H1 (cell line): ENCODE measurements around the gene SLC12A4. TPM values are rescaled to one million over a fixed set of nuclear protein-coding genes. Genes with fewer than 3 reads are reported as not detected.

Experiments
- CTCF ChIA-PET: fragments of 300-600 bp; sonication (Branson Sonifier 250); formaldehyde crosslinking; loops from one replicate; lab custom pipeline; 2021; ENCODE audit not compliant: partially characterized antibody; lab: Charles Lee
- POLR2A ChIA-PET: fragments of 300-600 bp; sonication (Branson Sonifier 250); formaldehyde crosslinking; loops from one replicate; lab custom pipeline; 2021; ENCODE audit warnings: inconsistent platforms; ENCODE audit not compliant: partially characterized antibody; lab: Charles Lee
- DNase-seq, 2 experiments: peaks; one replicate each; pipeline versions ENCODE4 v3.0.0 to v3.0.0-alpha.2; 2010 to 2022; ENCODE audit warnings: low spot score in 2 of 2, low read depth in 1 of 2, mixed read lengths in 1 of 2
- FAIRE-seq: peaks from 2 replicates; lab custom pipeline; 2011; peaks lifted over from hg19 to GRCh38; lab: Jason Lieb, UNC
- H2AFZ ChIP-seq: 2 replicates; pipeline ENCODE4 v1.8.1; 2012; ENCODE audit warnings: low read length, inconsistent platforms
- H2AK5ac ChIP-seq: 2 replicates; pipeline ENCODE4 v1.6.1; 2013; ENCODE audit warnings: low read depth, low read length
- H2BK120ac ChIP-seq: replicated peaks from 2 replicates; pipeline ENCODE3; 2013; ENCODE audit warnings: low read depth, low read length, inconsistent platforms
- H2BK12ac ChIP-seq: 2 replicates; pipeline ENCODE4 v1.6.1; 2013; ENCODE audit warnings: low read depth, low read length
- H2BK15ac ChIP-seq: 2 replicates; pipeline ENCODE4 v1.6.1; 2013; ENCODE audit warnings: low read length
- H2BK20ac ChIP-seq: 2 replicates; pipeline ENCODE4 v1.6.1; 2013; ENCODE audit warnings: low read length
- H2BK5ac ChIP-seq: 2 replicates; pipeline ENCODE4 v1.6.1; 2013; ENCODE audit warnings: low read depth, low read length
- H3K14ac ChIP-seq: 2 replicates; pipeline ENCODE4 v1.6.1; 2013; ENCODE audit warnings: inconsistent platforms; ENCODE audit not compliant: insufficient read length
- H3K18ac ChIP-seq: 2 replicates; pipeline ENCODE4 v1.6.1; 2013; ENCODE audit warnings: low read length; ENCODE audit errors: extremely low read depth
- H3K23ac ChIP-seq: 2 replicates; pipeline ENCODE4 v1.6.1; 2013; ENCODE audit warnings: inconsistent platforms; ENCODE audit not compliant: insufficient read length
- H3K23me2 ChIP-seq: 2 replicates; pipeline ENCODE4 v1.6.1; 2013; ENCODE audit warnings: low read depth, low read length
- H3K27ac ChIP-seq: 2 replicates; pipeline ENCODE4 v1.6.1; 2011; ENCODE audit warnings: low read depth, low read length, inconsistent platforms
- H3K27me3 ChIP-seq, 4 experiments: replicated peaks in 1 of 4; 1 replicate in 1 of 4; 2 replicates in 3 of 4; pipeline versions ENCODE4 v1.6.1 to v1.8.1; 2011 to 2013; ENCODE audit warnings: low read length in 3 of 4, mild to moderate bottlenecking in 3 of 4, inconsistent platforms in 2 of 4, mixed read lengths in 2 of 4, moderate library complexity in 1 of 4; ENCODE audit not compliant: control insufficient read depth in 3 of 4, insufficient read depth in 3 of 4; ENCODE audit errors: extremely low read depth in 1 of 4
- H3K36me3 ChIP-seq, 4 experiments: 2 replicates each; pipeline versions ENCODE4 v1.6.1 to v1.8.1; 2011 to 2013; ENCODE audit warnings: mild to moderate bottlenecking in 4 of 4, low read length in 3 of 4, moderate library complexity in 2 of 4, control low read depth in 1 of 4, inconsistent platforms in 1 of 4; ENCODE audit not compliant: insufficient read depth in 4 of 4, control insufficient read depth in 2 of 4
- H3K4ac ChIP-seq: replicated peaks from 2 replicates; pipeline ENCODE3; 2013; ENCODE audit warnings: low read length, low read depth, mixed read lengths, inconsistent platforms; ENCODE audit not compliant: insufficient read length
- H3K4me1 ChIP-seq, 4 experiments: replicated peaks in 1 of 4; 1 replicate in 1 of 4; 2 replicates in 3 of 4; pipeline versions ENCODE4 v1.6.1 to v1.8.1; 2011 to 2013; ENCODE audit warnings: low read length in 3 of 4, inconsistent platforms in 2 of 4, mixed read lengths in 1 of 4; ENCODE audit not compliant: insufficient read depth in 4 of 4, control insufficient read depth in 3 of 4
- H3K4me2 ChIP-seq, 2 experiments: 2 replicates each; pipeline versions ENCODE4 v1.6.1 to v1.8.1; 2011 to 2013; ENCODE audit warnings: low read depth in 2 of 2, low read length in 2 of 2, control low read depth in 1 of 2, inconsistent platforms in 1 of 2, mild to moderate bottlenecking in 1 of 2; ENCODE audit not compliant: insufficient read depth in 1 of 2
- H3K4me3 ChIP-seq, 4 experiments: fragments of 200-600, 300-600 bp in 1 of 4; sonication (generic), shearing (Covaris generic), sonication (Bioruptor Twin) in 1 of 4; 2 replicates each; pipeline versions ENCODE4 v1.5.1 to v1.8.1; 2011 to 2016; ENCODE audit warnings: low read length in 4 of 4, low read depth in 3 of 4, control low read depth in 2 of 4, inconsistent platforms in 2 of 4, mild to moderate bottlenecking in 2 of 4, mixed read lengths in 1 of 4, moderate library complexity in 1 of 4; ENCODE audit not compliant: insufficient read depth in 2 of 4; ENCODE audit errors: extremely low read depth in 1 of 4
- H3K56ac ChIP-seq: replicated peaks from 2 replicates; pipeline ENCODE3; 2013; ENCODE audit warnings: low read depth, mild to moderate bottlenecking, mixed read lengths, low read length, inconsistent platforms; ENCODE audit not compliant: insufficient read length
- H3K79me1 ChIP-seq: 2 replicates; pipeline ENCODE4 v1.6.1; 2013; ENCODE audit warnings: low read depth, low read length, control low read depth
- H3K79me2 ChIP-seq, 2 experiments: 2 replicates each; pipeline versions ENCODE4 v1.6.1 to v1.8.1; 2012 to 2013; ENCODE audit warnings: low read length in 2 of 2, mild to moderate bottlenecking in 2 of 2, inconsistent platforms in 1 of 2; ENCODE audit not compliant: insufficient read depth in 2 of 2, control insufficient read depth in 1 of 2
- H3K9ac ChIP-seq, 4 experiments: replicated peaks in 1 of 4; 1 replicate in 1 of 4; 2 replicates in 3 of 4; pipeline versions ENCODE4 v1.6.1 to v1.8.1; 2011 to 2013; ENCODE audit warnings: low read depth in 3 of 4, low read length in 3 of 4, control low read depth in 2 of 4, mild to moderate bottlenecking in 2 of 4, moderate library complexity in 2 of 4, inconsistent platforms in 1 of 4; ENCODE audit errors: extremely low read depth in 1 of 4
- H3K9me3 ChIP-seq, 2 experiments: 2 replicates each; pipeline versions ENCODE4 v1.6.1 to v1.8.1; 2012 to 2013; ENCODE audit warnings: mild to moderate bottlenecking in 2 of 2, moderate library complexity in 2 of 2, control low read depth in 1 of 2, inconsistent platforms in 1 of 2, low read depth in 1 of 2, low read length in 1 of 2, mixed read lengths in 1 of 2; ENCODE audit not compliant: insufficient read depth in 2 of 2
- H4K20me1 ChIP-seq, 2 experiments: replicated peaks in 1 of 2; 2 replicates each; pipeline versions ENCODE3 to v1.8.1; 2011 to 2013; ENCODE audit warnings: inconsistent platforms in 2 of 2, low read length in 2 of 2, mild to moderate bottlenecking in 1 of 2; ENCODE audit not compliant: insufficient read depth in 2 of 2, control insufficient read depth in 1 of 2
- H4K5ac ChIP-seq: 2 replicates; pipeline ENCODE4 v1.6.1; 2013; ENCODE audit warnings: low read length, low read depth, mixed read lengths, inconsistent platforms; ENCODE audit not compliant: insufficient read length
- H4K8ac ChIP-seq: 2 replicates; pipeline ENCODE4 v1.8.0; 2013; ENCODE audit warnings: mild to moderate bottlenecking, moderate library complexity, low read length, inconsistent platforms; ENCODE audit not compliant: insufficient read depth; ENCODE audit errors: extremely low read depth
- H4K91ac ChIP-seq: replicated peaks from 2 replicates; pipeline ENCODE3; 2013; ENCODE audit warnings: low read length, mixed read lengths, inconsistent platforms; ENCODE audit not compliant: insufficient read length
- CTBP2 ChIP-seq: IDR thresholded peaks from 2 replicates; pipeline ENCODE4 v1.7.0; 2011; ENCODE audit warnings: borderline replicate concordance, mild to moderate bottlenecking, moderate library complexity, mixed read lengths, low read length; ENCODE audit not compliant: insufficient read depth, insufficient read length
- NANOG ChIP-seq: IDR thresholded peaks from 2 replicates; pipeline ENCODE4 v1.6.1; 2011; ENCODE audit warnings: low read length, low read depth, mild to moderate bottlenecking, inconsistent platforms; ENCODE audit not compliant: insufficient read depth, poor library complexity, severe bottlenecking
- POLR2AphosphoS5 ChIP-seq: IDR thresholded peaks from 2 replicates; pipeline ENCODE4 v1.6.1; 2011; ENCODE audit warnings: low read depth, low read length
- RAD21 ChIP-seq, 2 experiments: IDR thresholded peaks in 1 of 2; conservative IDR thresholded peaks in 1 of 2; 2 replicates each; pipeline ENCODE4 v1.6.1; 2011; ENCODE audit warnings: low read depth in 2 of 2, low read length in 2 of 2, improper control_type of control experiment in 1 of 2, inconsistent platforms in 1 of 2, mild to moderate bottlenecking in 1 of 2, moderate library complexity in 1 of 2
- RFX5 ChIP-seq: IDR thresholded peaks from 2 replicates; pipeline ENCODE4 v1.6.1; 2011; ENCODE audit warnings: low read depth, low read length, improper control_type of control experiment, borderline replicate concordance
- SIRT6 ChIP-seq: IDR thresholded peaks from one replicate; pipeline ENCODE4 v1.7.1; 2012; ENCODE audit warnings: low read length, inconsistent platforms
- SIX5 ChIP-seq: IDR thresholded peaks from 2 replicates; pipeline ENCODE4 v1.6.1; 2011; ENCODE audit warnings: mild to moderate bottlenecking, low read depth, low read length
- SP2 ChIP-seq: IDR thresholded peaks from 2 replicates; pipeline ENCODE4 v1.6.1; 2012; ENCODE audit warnings: mild to moderate bottlenecking, low read length, inconsistent platforms
- TAF1 ChIP-seq: IDR thresholded peaks from 2 replicates; pipeline ENCODE4 v1.6.1; 2011; ENCODE audit warnings: mild to moderate bottlenecking, low read depth, low read length
- TBP ChIP-seq: IDR thresholded peaks from 2 replicates; pipeline ENCODE4 v1.6.1; 2011; ENCODE audit warnings: low read depth, low read length, improper control_type of control experiment
- WGBS, 2 experiments: shearing (Covaris generic) in 1 of 2; methylation state at CpG; one replicate each; pipeline versions ENCODE4 v1.1.6 to v1.1.7; 2013 to 2015; ENCODE audit warnings: low lambda C conversion rate in 2 of 2, mixed read lengths in 2 of 2, inconsistent platforms in 1 of 2, low coverage in 1 of 2, missing lambda C conversion rate in 1 of 2; ENCODE audit not compliant: insufficient replicate concordance in 2 of 2, insufficient coverage in 1 of 2, insufficient read length in 1 of 2; ENCODE audit errors: extremely low coverage in 1 of 2, missing lambda C conversion rate in 1 of 2; 5-methylcytosine and 5-hydroxymethylcytosine counted together
- polyA plus RNA-seq, 7 experiments: library from polyadenylated mRNA; depleted of rRNA in 3 of 7; stranded (reverse) in 5 of 7; unstranded in 2 of 7; fragments of >200 nt in 5 of 7; fragments of 200-250 nt in 2 of 7; gene quantifications; 1 replicate in 5 of 7; 2 replicates in 1 of 7; 4 replicates in 1 of 7; pipeline versions ENCODE4 v1.2.1 to v1.2.3, GENCODE V29; 2011 to 2013; ENCODE audit warnings: missing spikeins in 2 of 7, mixed read lengths in 2 of 7
- total RNA-seq: library from RNA; stranded (reverse); fragmentation: NEBNext Ultra II Directional; extraction: Animal tissue kit (Norgen Biotek cat#: 25700); gene quantifications from 2 replicates; pipeline ENCODE4 v1.2.1, GENCODE V29; 2021
- TF ChIP-seq, protein P1 (sequence below): IDR thresholded peaks from 2 replicates; pipeline ENCODE4 v1.6.1; 2011; ENCODE audit warnings: low read depth, mild to moderate bottlenecking, low read length; ENCODE audit not compliant: insufficient read depth

The SLC12A4 gene
- total and polyA plus RNA-seq, 2 of the 8 experiments (the other 6 are each of a cell fraction or from before 2014, with no cell fraction given), result 41.3 to 49.3 TPM

GRCh38 chr16:67902831-67903230 lies 65.6 kb downstream of the SLC12A4 start:
- 83% methylated on average over 4 of the region's 4 CpGs; no CpG with 5 or more reads in 1 of the 2 experiments for WGBS, 2 experiments
- DNase-seq, result no peak
- no peaks in the 10 kb centered on the region for H3K27me3 ChIP-seq
- H3K27ac ChIP-seq, result no peak overlapping the region
- H3K56ac ChIP-seq, result no peak overlapping the region
- no peaks in the 10 kb centered on the region; a peak in 1 of 8 replicates for H3K36me3 ChIP-seq
- no peak overlapping the region for H3K9ac ChIP-seq
- H4K91ac ChIP-seq, result no peak overlapping the region
- H3K4me3 ChIP-seq, result no peak overlapping the region
- H2BK20ac ChIP-seq, result no peak overlapping the region
- H4K8ac ChIP-seq, result no peak overlapping the region
- H3K14ac ChIP-seq, result no peak overlapping the region
- no peak overlapping the region for H3K23ac ChIP-seq
- ChIA-PET CTCF (interaction anchor here (1.2 to 1.5 kb wide), 2 partner anchors 20 to 23 kb away, joined by 3 to 4 read pairs; no protein-coding TSS in a partner anchor), POLR2A (interaction anchor here (1.1 to 1.3 kb wide), 3 partner anchors 10 to 18 kb away, joined by 3 to 4 read pairs (median 4); partner anchors contain the start of genes NRN1L and PSKH1)
- H3K4ac ChIP-seq, result no peak overlapping the region
- H3K18ac ChIP-seq, result no peak overlapping the region
- no peak overlapping the region for H3K4me2 ChIP-seq
- peaks cover 7% of the 10 kb centered on the region; the same call in 1 of the 2 replicates for H3K79me1 ChIP-seq
- H3K9me3 ChIP-seq, result no peaks in the 10 kb centered on the region
- H2BK12ac ChIP-seq, result no peak overlapping the region
- no peaks in the 10 kb centered on the region for H3K4me1 ChIP-seq
- peaks cover 5% of the 10 kb centered on the region in 2 experiments for H4K20me1 ChIP-seq
- FAIRE-seq, result no peak
- H4K5ac ChIP-seq, result no peak overlapping the region
- no peak overlapping the region for H2BK120ac ChIP-seq
- H2AK5ac ChIP-seq, result no peak overlapping the region
- H2BK5ac ChIP-seq, result no peak overlapping the region
- H2BK15ac ChIP-seq, result no peak overlapping the region
- H3K23me2 ChIP-seq, result no peaks in the 10 kb centered on the region
- H2AFZ ChIP-seq, result no peak overlapping the region
- peaks cover 0 to 11% of the 10 kb centered on the region in 2 experiments; a peak in 2 of 4 replicates for H3K79me2 ChIP-seq
- no peak for TF ChIP-seq SIRT6
- TF ChIP-seq SIX5, result no peak
- TF ChIP-seq RAD21 (IDR thresholded peaks at IDR 0.05 in 1 of 2, conservative IDR thresholded peaks at IDR 0.05 in 1 of 2; ENCODE audit: low read depth in 2 of 2, low read length in 2 of 2), result no peak
- TF ChIP-seq TBP, result no peak
- TF ChIP-seq RFX5, result no peak
- TF ChIP-seq, protein P1, sequence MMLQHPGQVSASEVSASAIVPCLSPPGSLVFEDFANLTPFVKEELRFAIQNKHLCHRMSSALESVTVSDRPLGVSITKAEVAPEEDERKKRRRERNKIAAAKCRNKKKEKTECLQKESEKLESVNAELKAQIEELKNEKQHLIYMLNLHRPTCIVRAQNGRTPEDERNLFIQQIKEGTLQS, result no peak
- no peak for TF ChIP-seq SP2
- TF ChIP-seq TAF1, result no peak
- no peak for TF ChIP-seq POLR2AphosphoS5
- TF ChIP-seq CTBP2, result no peak
- TF ChIP-seq NANOG, result no peak
